ENCODE data around the gene FAM210A.

DNA sequence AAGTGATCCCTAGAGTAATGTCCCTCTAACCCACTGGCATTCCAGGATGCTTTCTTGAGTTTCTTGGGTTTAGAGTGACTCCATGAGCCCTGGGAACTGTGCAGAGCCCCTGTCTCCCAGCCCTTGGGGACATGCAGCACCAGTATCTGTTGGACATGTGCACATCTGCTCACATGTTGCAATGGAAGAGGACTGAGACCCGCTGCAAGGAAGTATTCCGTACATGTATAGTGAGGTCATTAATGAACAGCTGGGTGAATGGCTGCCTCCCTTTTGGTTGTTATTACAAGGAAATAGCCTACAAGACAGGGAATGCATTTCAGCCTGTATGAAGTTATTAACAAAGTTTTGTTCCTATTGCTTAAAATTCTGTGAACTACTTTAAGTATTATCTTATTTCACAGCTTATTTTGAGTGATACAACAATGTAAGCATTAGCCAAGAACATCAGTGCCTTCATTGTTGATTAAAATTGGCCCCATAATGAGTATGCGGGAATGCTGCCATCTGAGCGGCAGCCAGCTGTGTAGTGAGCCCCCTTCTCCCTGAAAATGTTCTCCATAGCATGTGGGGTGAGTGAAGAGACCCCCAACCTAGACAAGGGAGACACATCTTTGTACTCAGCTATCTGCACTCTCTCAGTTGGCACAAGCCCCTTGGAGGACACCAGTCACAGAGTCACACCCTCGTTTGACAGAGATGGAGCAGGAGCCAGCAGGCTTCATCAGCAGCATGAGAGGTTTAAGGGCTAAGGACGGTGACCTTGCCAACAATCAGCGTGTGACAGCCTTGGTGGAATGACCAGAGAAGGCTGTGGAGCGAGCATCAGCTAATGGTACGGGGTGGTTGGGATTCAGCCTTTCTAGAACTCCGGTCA lies 87.4 kb downstream of the FAM210A start:
- TF ChIP-seq EZH2 (optimal IDR thresholded peaks at IDR 0.05; ENCODE audit: low read depth, low read length) = no peak
- no peak for TF ChIP-seq CTCF (IDR thresholded peaks at IDR 0.05; ENCODE audit: low read length)
- TF ChIP-seq EZH2phosphoT487 (IDR thresholded peaks at IDR 0.05; ENCODE audit: low read length) = no peak
